ENCODE measurements around the gene XPNPEP1. TPM values are rescaled to one million over a fixed set of nuclear protein-coding genes. Genes with fewer than 3 reads are reported as not detected.

Gene XPNPEP1
- polyA plus RNA-seq, 1 donor from 2014 or later, result 96.3 TPM

DNA sequence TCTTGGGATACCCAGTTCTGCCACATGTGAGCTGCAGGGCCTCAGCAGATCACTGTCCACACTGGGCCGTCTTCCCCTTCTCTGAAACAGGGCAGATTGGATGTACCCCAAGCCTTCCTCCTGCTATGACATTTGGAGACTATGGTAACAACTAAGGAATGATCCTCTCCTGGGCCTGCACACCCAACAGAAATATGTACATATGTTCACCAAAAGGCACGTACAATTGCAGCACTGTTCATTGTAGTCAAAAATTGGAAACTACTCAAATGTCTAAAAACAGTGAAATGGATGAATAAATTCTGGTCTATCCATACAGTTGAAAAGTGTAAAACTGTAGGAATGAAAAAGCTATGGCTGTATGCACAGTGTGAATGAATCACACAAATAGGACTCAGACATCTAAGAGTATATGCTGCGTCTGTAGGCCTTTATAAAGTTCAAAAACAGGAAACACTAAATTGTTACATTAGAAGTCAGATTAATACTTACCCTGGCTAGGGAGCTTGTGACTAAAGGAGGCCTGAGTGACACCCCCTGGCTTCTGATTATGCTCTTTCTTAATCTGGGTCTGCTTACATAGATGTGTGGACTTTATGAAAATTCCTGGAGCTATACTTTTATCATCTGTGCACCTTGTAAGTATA, 16.1 kb upstream of the XPNPEP1 start:
- H3K36me3 ChIP-seq (ENCODE audit: insufficient read depth, low read length), result no peaks in the 10 kb centered on the region
- no peak overlapping the region for H3K27ac ChIP-seq (ENCODE audit: low read length)
- no peaks in the 10 kb centered on the region for H3K27me3 ChIP-seq (ENCODE audit: insufficient read depth, low read depth, low read length)
- no peak overlapping the region for H3K4me2 ChIP-seq (ENCODE audit: low read length)
- no peak for TF ChIP-seq TAF1 (IDR thresholded peaks at IDR 0.05; ENCODE audit: low read depth)
- no peak for TF ChIP-seq MXI1 (conservative IDR thresholded peaks at IDR 0.05; ENCODE audit: poor library complexity, severe bottlenecking)
- TF ChIP-seq SMC3 (conservative IDR thresholded peaks at IDR 0.05; ENCODE audit: poor library complexity), result no peak
- TF ChIP-seq EZH2 (IDR thresholded peaks at IDR 0.05; ENCODE audit: borderline replicate concordance, insufficient read depth, low read length, poor library complexity, severe bottlenecking), result no peak
- TF ChIP-seq POLR2AphosphoS5 (IDR thresholded peaks at IDR 0.05), result no peak
- no peak for TF ChIP-seq CTCF (IDR thresholded peaks at IDR 0.05; ENCODE audit: poor library complexity, severe bottlenecking)
- no peak for TF ChIP-seq REST (IDR thresholded peaks at IDR 0.05; ENCODE audit: borderline replicate concordance)
- TF ChIP-seq RAD21 (conservative IDR thresholded peaks at IDR 0.05), result no peak
- no peak for TF ChIP-seq EP300 (conservative IDR thresholded peaks at IDR 0.05; ENCODE audit: poor library complexity, severe bottlenecking)
- no peak overlapping the region for H3K9ac ChIP-seq (ENCODE audit: low read length)
- H3K79me2 ChIP-seq (replicated peaks; ENCODE audit: insufficient read depth, low read length), result no peaks in the 10 kb centered on the region
- H3K9me2 ChIP-seq (ENCODE audit: insufficient read depth, low read length), result no peaks in the 10 kb centered on the region
- H3K4me3 ChIP-seq (ENCODE audit: low read length), result no peak overlapping the region
- no peaks in the 10 kb centered on the region for H3K9me3 ChIP-seq (ENCODE audit: low read length)
- no peaks in the 10 kb centered on the region for H3F3A ChIP-seq (ENCODE audit: insufficient read depth, low read length, poor library complexity, severe bottlenecking)
- no peak overlapping the region for H2AFZ ChIP-seq (ENCODE audit: low read depth, low read length)
- no peaks in the 10 kb centered on the region for H4K20me1 ChIP-seq (ENCODE audit: insufficient read depth)

- TF ChIP-seq POLR2AphosphoS5 (IDR thresholded peaks at IDR 0.05), result no peak
- no peak for TF ChIP-seq EP300 (conservative IDR thresholded peaks at IDR 0.05; ENCODE audit: poor library complexity, severe bottlenecking)
- TF ChIP-seq MXI1 (conservative IDR thresholded peaks at IDR 0.05; ENCODE audit: poor library complexity, severe bottlenecking), result no peak
- TF ChIP-seq CTCF (IDR thresholded peaks at IDR 0.05; ENCODE audit: poor library complexity, severe bottlenecking), result no peak
- no peak for TF ChIP-seq EZH2 (IDR thresholded peaks at IDR 0.05; ENCODE audit: borderline replicate concordance, insufficient read depth, low read length, poor library complexity, severe bottlenecking)
- no peak for TF ChIP-seq TAF1 (IDR thresholded peaks at IDR 0.05; ENCODE audit: low read depth)
- no peak for TF ChIP-seq RAD21 (conservative IDR thresholded peaks at IDR 0.05)
- no peak for TF ChIP-seq SMC3 (conservative IDR thresholded peaks at IDR 0.05; ENCODE audit: poor library complexity)
- TF ChIP-seq REST (IDR thresholded peaks at IDR 0.05; ENCODE audit: borderline replicate concordance), result no peak
- Histone ChIP-seq H4K20me1 (ENCODE audit: insufficient read depth) (no peaks in the 10 kb centered on the region), H3K36me3 (ENCODE audit: insufficient read depth, low read length) (no peaks in the 10 kb centered on the region), H3K79me2 (replicated peaks; ENCODE audit: insufficient read depth, low read length) (no peaks in the 10 kb centered on the region), H3K9me2 (ENCODE audit: insufficient read depth, low read length) (no peaks in the 10 kb centered on the region), H3K27ac (ENCODE audit: low read length) (no peak overlapping the region), H3F3A (ENCODE audit: insufficient read depth, low read length, poor library complexity, severe bottlenecking) (no peaks in the 10 kb centered on the region), H3K9me3 (ENCODE audit: low read length) (no peaks in the 10 kb centered on the region), H2AFZ (ENCODE audit: low read depth, low read length) (no peak overlapping the region), H3K4me2 (ENCODE audit: low read length) (no peak overlapping the region), H3K9ac (ENCODE audit: low read length) (no peak overlapping the region), H3K4me3 (ENCODE audit: low read length) (no peak overlapping the region), H3K27me3 (ENCODE audit: insufficient read depth, low read depth, low read length) (no peaks in the 10 kb centered on the region)
These were observed 14.3 kb upstream of the XPNPEP1 start for GRCh38 chr10:109937460-109938065.

Data from neural cell (in vitro differentiated cells).